Activated effector memory CD4-positive, alpha-beta T cell treated with Interleukin-2 at 50 U/mL for 16 hours (primary cell): ENCODE data around the gene FRMD7.

Source experiments
- DNase-seq: peaks from one replicate; pipeline ENCODE4 v3.0.0-alpha.2; 2020

Gene FRMD7

DNA sequence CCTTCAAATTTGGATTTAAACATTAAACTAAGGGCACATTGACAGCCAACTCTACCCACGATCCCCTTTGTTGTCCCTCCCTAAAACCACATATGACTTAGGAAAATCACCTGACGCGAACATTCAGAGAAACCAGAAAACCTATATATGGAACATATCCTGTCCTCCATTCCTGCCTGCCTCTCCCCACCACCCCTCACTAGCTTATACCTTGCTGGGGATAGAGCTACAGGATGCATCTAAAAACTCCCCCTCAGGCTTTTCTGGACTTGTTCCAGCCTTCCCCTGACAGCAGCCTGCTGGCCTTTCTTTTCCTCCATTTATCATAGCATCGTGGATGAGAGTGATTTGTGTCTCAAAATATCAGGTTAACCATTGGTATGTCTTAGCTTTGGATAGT is 96.0 kb downstream of the FRMD7 start:
- no peak for DNase-seq

DNA sequence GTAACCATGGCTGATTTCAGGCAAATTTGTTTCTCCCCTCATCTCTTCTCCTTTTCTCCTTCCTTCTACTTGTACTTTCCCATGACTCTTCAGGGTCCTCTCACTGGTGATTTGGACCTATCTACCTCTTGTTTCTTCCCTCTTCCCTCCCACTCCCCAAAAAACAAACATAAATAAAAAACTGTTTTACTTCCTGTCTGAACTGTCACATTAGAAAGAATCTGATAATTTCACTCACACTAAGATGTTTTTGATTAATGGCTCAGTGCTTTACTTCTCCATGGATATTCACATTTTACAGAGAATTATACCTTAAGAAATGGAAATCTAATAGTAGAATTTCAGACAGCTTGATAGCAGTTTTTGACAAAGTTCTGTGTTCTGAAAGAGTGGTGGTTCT is 97.6 kb downstream of the FRMD7 start:
- no peak for DNase-seq
